Neural cell (in vitro differentiated cells): ENCODE data around the gene TNFAIP3. TPM values are rescaled to one million over a fixed set of nuclear protein-coding genes. Genes with fewer than 3 reads are reported as not detected.

Experiments used
- H2AFZ ChIP-seq: fragments of 200-600, 300-800 bp; sonication (generic), shearing (Covaris generic); 2 replicates; pipeline ENCODE4 v1.6.0; 2014; ENCODE audit warnings: low read depth, mild to moderate bottlenecking, antibody characterized with exemption, low read length, moderate library complexity
- H3F3A ChIP-seq: fragments of 200-600 bp; shearing (Covaris generic); 2 replicates; pipeline ENCODE4 v1.6.1; 2016; ENCODE audit warnings: mild to moderate bottlenecking, moderate library complexity, mixed read lengths, antibody characterized with exemption, low read length; ENCODE audit not compliant: insufficient read depth, poor library complexity, severe bottlenecking
- H3K27ac ChIP-seq: fragments of 200-600, 300-800 bp; sonication (generic), shearing (Covaris generic); 2 replicates; pipeline ENCODE4 v1.5.1; 2014; ENCODE audit warnings: mild to moderate bottlenecking, low read length, moderate library complexity
- H3K27me3 ChIP-seq: fragments of 300-800, 200-600 bp; sonication (generic), shearing (Covaris generic); 2 replicates; pipeline ENCODE4 v1.6.0; 2014; ENCODE audit warnings: mild to moderate bottlenecking, low read depth, low read length, moderate library complexity; ENCODE audit not compliant: insufficient read depth
- H3K36me3 ChIP-seq: fragments of 300-800, 200-600 bp; sonication (generic), shearing (Covaris generic); 2 replicates; pipeline ENCODE4 v1.5.1; 2014; ENCODE audit warnings: mild to moderate bottlenecking, antibody characterized with exemption, low read length, moderate library complexity; ENCODE audit not compliant: insufficient read depth
- H3K4me2 ChIP-seq: fragments of 300-800, 200-600 bp; sonication (generic), shearing (Covaris generic); 2 replicates; pipeline ENCODE4 v1.6.0; 2014; ENCODE audit warnings: mild to moderate bottlenecking, low read length
- H3K4me3 ChIP-seq: fragments of 300-800, 200-600 bp; sonication (generic), shearing (Covaris generic); 2 replicates; pipeline ENCODE4 v1.5.1; 2014; ENCODE audit warnings: mild to moderate bottlenecking, low read length, moderate library complexity
- H3K79me2 ChIP-seq: fragments of 200-600 bp; shearing (Covaris generic); replicated peaks from 2 replicates; pipeline ENCODE4 v1.6.0; 2014; ENCODE audit warnings: mild to moderate bottlenecking, low read length, moderate library complexity; ENCODE audit not compliant: insufficient read depth
- H3K9ac ChIP-seq: fragments of 300-800, 200-600 bp; sonication (generic), shearing (Covaris generic); 2 replicates; pipeline ENCODE4 v1.6.1; 2016; ENCODE audit warnings: mild to moderate bottlenecking, low read length, mixed read lengths
- H3K9me2 ChIP-seq: fragments of 200-600 bp; shearing (Covaris generic); 2 replicates; pipeline ENCODE4 v1.6.1; 2016; ENCODE audit warnings: mild to moderate bottlenecking, low read length, mixed read lengths; ENCODE audit not compliant: insufficient read depth
- H3K9me3 ChIP-seq: fragments of 200-600, 300-800 bp; sonication (generic), shearing (Covaris generic); 2 replicates; pipeline ENCODE4 v1.6.1; 2016; ENCODE audit warnings: mild to moderate bottlenecking, mixed run types, low read length, moderate library complexity, mixed read lengths
- H4K20me1 ChIP-seq: fragments of 200-600 bp; shearing (Covaris generic); 2 replicates; pipeline ENCODE4 v1.6.1; 2016; ENCODE audit warnings: mild to moderate bottlenecking, mixed run types; ENCODE audit not compliant: insufficient read depth
- CTCF ChIP-seq: fragments of 450-650 bp; IDR thresholded peaks from 2 replicates; pipeline ENCODE4 v1.5.1; 2014; ENCODE audit warnings: antibody characterized with exemption, mild to moderate bottlenecking, moderate library complexity; ENCODE audit not compliant: poor library complexity, severe bottlenecking
- EP300 ChIP-seq: fragments of 450-650 bp; conservative IDR thresholded peaks from 2 replicates; pipeline ENCODE4 v1.6.1; 2014; ENCODE audit warnings: antibody characterized with exemption, mild to moderate bottlenecking, moderate library complexity; ENCODE audit not compliant: poor library complexity, severe bottlenecking
- EZH2 ChIP-seq: fragments of 200-600, 300-800 bp; shearing (Covaris generic), sonication (generic); IDR thresholded peaks from 2 replicates; pipeline ENCODE4 v1.6.1; 2014; ENCODE audit warnings: antibody characterized with exemption, low read length, borderline replicate concordance, mild to moderate bottlenecking; ENCODE audit not compliant: insufficient read depth, poor library complexity, severe bottlenecking
- MXI1 ChIP-seq: fragments of 450-650 bp; conservative IDR thresholded peaks from 2 replicates; pipeline ENCODE4 v1.6.1; 2014; ENCODE audit warnings: antibody characterized with exemption, mild to moderate bottlenecking; ENCODE audit not compliant: poor library complexity, severe bottlenecking
- POLR2AphosphoS5 ChIP-seq: IDR thresholded peaks from 2 replicates; pipeline ENCODE4 v1.6.1; 2012
- RAD21 ChIP-seq: fragments of 450-650 bp; conservative IDR thresholded peaks from 2 replicates; pipeline ENCODE4 v1.6.1; 2014; ENCODE audit warnings: antibody characterized with exemption, mild to moderate bottlenecking, moderate library complexity
- SMC3 ChIP-seq: fragments of 450-650 bp; conservative IDR thresholded peaks from 2 replicates; pipeline ENCODE4 v1.6.1; 2014; ENCODE audit warnings: antibody characterized with exemption, mild to moderate bottlenecking, moderate library complexity; ENCODE audit not compliant: poor library complexity
- TAF1 ChIP-seq: IDR thresholded peaks from 2 replicates; pipeline ENCODE4 v1.6.1; 2012; ENCODE audit warnings: low read depth
- polyA plus RNA-seq: library from polyadenylated mRNA; depleted of rRNA; stranded (reverse); fragments of >200 nt; gene quantifications from 2 replicates; pipeline ENCODE4 v1.2.3, GENCODE V29; 2014
- TF ChIP-seq, protein P1 (sequence below): IDR thresholded peaks from 2 replicates; pipeline ENCODE4 v1.6.1; 2012; ENCODE audit warnings: borderline replicate concordance

The TNFAIP3 gene
- polyA plus RNA-seq, 1 donor from 2014 or later = 0.20 TPM

GRCh38 chr6:137903274-137903932, 36.3 kb downstream of the TNFAIP3 start:
- Histone ChIP-seq H2AFZ (no peak overlapping the region), H3K9ac (no peak overlapping the region), H3F3A (no peaks in the 10 kb centered on the region), H3K79me2 (no peaks in the 10 kb centered on the region), H3K27me3 (no peaks in the 10 kb centered on the region), H3K4me2 (no peak overlapping the region), H3K27ac (no peak overlapping the region), H3K4me3 (no peak overlapping the region), H3K9me3 (no peaks in the 10 kb centered on the region), H3K9me2 (no peaks in the 10 kb centered on the region), H3K36me3 (no peaks in the 10 kb centered on the region), H4K20me1 (no peaks in the 10 kb centered on the region)
- TF ChIP-seq EZH2 = no peak
- TF ChIP-seq, protein P1, sequence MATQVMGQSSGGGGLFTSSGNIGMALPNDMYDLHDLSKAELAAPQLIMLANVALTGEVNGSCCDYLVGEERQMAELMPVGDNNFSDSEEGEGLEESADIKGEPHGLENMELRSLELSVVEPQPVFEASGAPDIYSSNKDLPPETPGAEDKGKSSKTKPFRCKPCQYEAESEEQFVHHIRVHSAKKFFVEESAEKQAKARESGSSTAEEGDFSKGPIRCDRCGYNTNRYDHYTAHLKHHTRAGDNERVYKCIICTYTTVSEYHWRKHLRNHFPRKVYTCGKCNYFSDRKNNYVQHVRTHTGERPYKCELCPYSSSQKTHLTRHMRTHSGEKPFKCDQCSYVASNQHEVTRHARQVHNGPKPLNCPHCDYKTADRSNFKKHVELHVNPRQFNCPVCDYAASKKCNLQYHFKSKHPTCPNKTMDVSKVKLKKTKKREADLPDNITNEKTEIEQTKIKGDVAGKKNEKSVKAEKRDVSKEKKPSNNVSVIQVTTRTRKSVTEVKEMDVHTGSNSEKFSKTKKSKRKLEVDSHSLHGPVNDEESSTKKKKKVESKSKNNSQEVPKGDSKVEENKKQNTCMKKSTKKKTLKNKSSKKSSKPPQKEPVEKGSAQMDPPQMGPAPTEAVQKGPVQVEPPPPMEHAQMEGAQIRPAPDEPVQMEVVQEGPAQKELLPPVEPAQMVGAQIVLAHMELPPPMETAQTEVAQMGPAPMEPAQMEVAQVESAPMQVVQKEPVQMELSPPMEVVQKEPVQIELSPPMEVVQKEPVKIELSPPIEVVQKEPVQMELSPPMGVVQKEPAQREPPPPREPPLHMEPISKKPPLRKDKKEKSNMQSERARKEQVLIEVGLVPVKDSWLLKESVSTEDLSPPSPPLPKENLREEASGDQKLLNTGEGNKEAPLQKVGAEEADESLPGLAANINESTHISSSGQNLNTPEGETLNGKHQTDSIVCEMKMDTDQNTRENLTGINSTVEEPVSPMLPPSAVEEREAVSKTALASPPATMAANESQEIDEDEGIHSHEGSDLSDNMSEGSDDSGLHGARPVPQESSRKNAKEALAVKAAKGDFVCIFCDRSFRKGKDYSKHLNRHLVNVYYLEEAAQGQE = no peak
- no peak for TF ChIP-seq RAD21
- TF ChIP-seq CTCF = no peak
- TF ChIP-seq MXI1 = no peak
- TF ChIP-seq TAF1 = no peak
- no peak for TF ChIP-seq SMC3
- no peak for TF ChIP-seq EP300
- no peak for TF ChIP-seq POLR2AphosphoS5

DNA sequence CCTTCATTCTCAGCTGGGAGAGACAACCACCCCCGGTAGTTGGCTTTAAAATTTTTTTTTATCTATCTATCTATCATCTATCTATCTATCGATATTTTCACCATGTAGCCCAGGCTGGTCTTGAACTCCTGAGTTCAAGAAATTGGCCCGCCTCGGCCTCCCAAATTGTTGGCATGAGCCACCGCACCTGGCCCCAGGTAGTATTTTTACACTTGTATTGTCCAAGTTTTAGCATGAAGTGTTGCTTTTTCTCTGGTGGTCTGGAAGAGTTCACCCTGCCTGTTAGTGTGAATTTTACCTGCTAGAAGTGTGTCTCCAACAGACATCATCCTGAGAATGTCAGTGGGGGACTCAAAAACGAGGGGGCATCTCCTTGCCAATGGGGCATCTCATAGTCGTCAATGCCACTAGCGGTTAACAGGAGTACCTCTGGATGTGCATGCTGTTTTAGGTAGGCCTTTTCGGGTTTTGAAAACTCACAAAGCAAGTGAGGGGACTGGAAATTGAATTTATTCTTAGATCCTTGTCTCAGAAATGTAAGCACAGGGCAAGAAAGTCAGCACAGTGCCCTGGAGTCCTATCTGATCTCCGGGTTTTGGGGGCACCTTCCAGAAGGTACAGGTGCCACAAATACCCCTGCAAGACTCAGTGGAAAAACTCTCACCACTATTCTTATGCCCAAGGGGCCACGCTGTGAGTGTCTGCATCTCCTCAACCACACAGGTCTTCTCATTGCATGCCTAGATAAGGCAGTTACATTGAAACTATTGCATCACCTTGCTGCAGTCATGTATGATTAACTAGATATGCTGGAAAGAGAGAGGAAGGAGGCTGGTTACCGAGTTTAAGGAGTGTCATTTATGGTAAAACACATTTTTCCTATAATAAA, 37.1 kb downstream of the TNFAIP3 start:
- Histone ChIP-seq H3K9me3 (no peaks in the 10 kb centered on the region), H3K9ac (no peak overlapping the region), H3K79me2 (no peaks in the 10 kb centered on the region), H3K4me2 (no peak overlapping the region), H4K20me1 (no peaks in the 10 kb centered on the region), H3K36me3 (no peaks in the 10 kb centered on the region), H3F3A (no peaks in the 10 kb centered on the region), H3K9me2 (no peaks in the 10 kb centered on the region), H3K27me3 (no peaks in the 10 kb centered on the region), H3K27ac (no peak overlapping the region), H2AFZ (no peak overlapping the region), H3K4me3 (no peak overlapping the region)
- no peak for TF ChIP-seq TAF1
- TF ChIP-seq SMC3 = no peak
- no peak for TF ChIP-seq CTCF
- TF ChIP-seq RAD21 = no peak
- no peak for TF ChIP-seq MXI1
- TF ChIP-seq, protein P1 = no peak
- TF ChIP-seq EZH2 = no peak
- no peak for TF ChIP-seq EP300
